Measurements from ENCODE around the gene TMEM130. TPM values are rescaled to one million over a fixed set of nuclear protein-coding genes. Genes with fewer than 3 reads are reported as not detected.

The TMEM130 gene
- total RNA-seq, 2 donors from 2014 or later: 0.36 to 83.6 TPM

- peak; percentile 42 for DNase-seq (ENCODE audit: low spot score)
- 39% methylated on average over 11 of the region's 11 CpGs for WGBS
- TF ChIP-seq POLR2AphosphoS5 (IDR thresholded peaks at IDR 0.05): no peak
- TF ChIP-seq CTCF (IDR thresholded peaks at IDR 0.05): peak; percentile 93 to 95 (median 94)
- no peaks in the 10 kb centered on the region for H3K4me1 ChIP-seq (replicated peaks)
- intact Hi-C loops (cut with DNase I): loop anchor here (2.0 kb wide), 1 partner anchor 409 kb away; no protein-coding TSS in a partner anchor
- H3K27ac ChIP-seq: no peak overlapping the region
- H3K9me3 ChIP-seq: no peaks in the 10 kb centered on the region
- no peaks in the 10 kb centered on the region for H3K27me3 ChIP-seq (replicated peaks; ENCODE audit: insufficient read depth)
- H3K36me3 ChIP-seq: no peaks in the 10 kb centered on the region
- H3K4me3 ChIP-seq: no peak overlapping the region
These were observed 28.4 kb downstream of the TMEM130 start for GRCh38 chr7:98841179-98841997.

DNA sequence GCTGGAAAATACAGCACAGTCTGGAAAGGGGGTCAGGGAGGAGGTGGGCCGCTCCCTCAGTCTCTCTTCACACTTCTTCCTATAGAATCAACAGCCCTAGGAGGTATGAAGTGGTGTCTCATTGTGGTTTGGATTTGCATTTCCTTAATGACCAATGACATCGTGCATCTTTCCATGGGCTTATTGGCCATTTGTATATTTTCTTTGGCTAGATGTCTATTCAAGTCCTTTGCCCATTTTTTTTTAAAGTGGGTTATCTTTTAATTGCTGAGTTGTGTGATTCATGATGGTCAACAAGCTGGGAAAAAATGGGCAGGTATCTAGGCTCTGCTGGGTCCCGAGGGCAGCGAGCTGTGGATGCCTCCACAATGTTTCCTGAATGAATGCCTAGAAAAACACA is 29.1 kb downstream of the TMEM130 start:
- TF ChIP-seq POLR2A (IDR thresholded peaks at IDR 0.05): no peak
- TF ChIP-seq CTCF (IDR thresholded peaks at IDR 0.05): no peak
- TF ChIP-seq POLR2AphosphoS5 (IDR thresholded peaks at IDR 0.05): no peak
- no peak for DNase-seq (ENCODE audit: low spot score)
- H3K9me3 ChIP-seq: no peaks in the 10 kb centered on the region
- H3K36me3 ChIP-seq: no peaks in the 10 kb centered on the region
- H3K4me1 ChIP-seq (replicated peaks): no peaks in the 10 kb centered on the region
- intact Hi-C loops (cut with DNase I): loop anchor here (2.0 kb wide), 1 partner anchor 408 kb away; no protein-coding TSS in a partner anchor
- H3K27ac ChIP-seq: no peak overlapping the region
- no peaks in the 10 kb centered on the region for H3K27me3 ChIP-seq (replicated peaks; ENCODE audit: insufficient read depth)
- WGBS: 71% methylated on average over 4 of the region's 4 CpGs
- H3K4me3 ChIP-seq: no peak overlapping the region

DNA sequence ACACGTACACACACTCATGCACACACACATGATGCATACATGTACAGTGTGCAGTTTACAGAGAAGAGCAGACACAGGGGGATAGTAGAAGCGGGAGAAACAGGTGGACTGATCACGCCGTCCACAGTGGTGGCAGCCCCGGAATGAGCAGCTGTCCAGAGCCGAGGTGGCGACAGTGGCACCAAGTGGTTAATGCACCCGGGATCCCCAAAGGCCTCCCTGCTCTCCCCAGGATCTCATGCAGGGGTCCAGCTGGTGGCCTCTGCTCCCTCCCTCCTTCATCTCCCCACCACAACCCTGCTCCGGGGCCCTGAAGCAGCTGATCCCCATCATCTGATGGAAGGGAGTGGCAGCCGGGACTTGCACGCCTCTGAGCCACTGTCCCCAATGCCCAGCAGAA is 29.7 kb downstream of the TMEM130 start:
- no peaks in the 10 kb centered on the region for H3K36me3 ChIP-seq
- no peaks in the 10 kb centered on the region for H3K4me1 ChIP-seq (replicated peaks)
- H3K4me3 ChIP-seq: no peak overlapping the region
- intact Hi-C loops (cut with DNase I): loop anchor here (2.0 kb wide), 1 partner anchor 407 kb away; no protein-coding TSS in a partner anchor
- no peak for TF ChIP-seq CTCF (IDR thresholded peaks at IDR 0.05)
- TF ChIP-seq POLR2A (IDR thresholded peaks at IDR 0.05): no peak
- no peak for TF ChIP-seq POLR2AphosphoS5 (IDR thresholded peaks at IDR 0.05)
- DNase-seq (ENCODE audit: low spot score): no peak
- no peaks in the 10 kb centered on the region for H3K27me3 ChIP-seq (replicated peaks; ENCODE audit: insufficient read depth)
- 78% methylated on average over 11 of the region's 11 CpGs for WGBS
- H3K9me3 ChIP-seq: no peaks in the 10 kb centered on the region
- H3K27ac ChIP-seq: no peak overlapping the region

DNA sequence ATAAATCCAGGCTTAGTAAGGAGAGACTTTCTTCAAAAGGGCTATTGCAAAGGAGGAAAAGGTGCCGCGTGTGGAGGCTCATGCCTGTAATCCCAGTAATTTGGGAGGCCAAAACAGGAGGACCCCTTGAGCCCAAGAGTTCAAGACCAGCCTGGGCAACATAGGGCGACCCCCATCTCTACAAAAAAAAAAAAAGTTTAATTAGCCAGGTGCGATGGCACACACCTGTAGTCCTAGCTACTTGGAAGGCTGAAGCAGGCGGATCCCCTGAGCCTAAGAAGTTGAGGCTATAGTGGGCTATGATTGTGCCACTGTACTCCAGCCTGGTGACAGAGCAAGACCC is 32.2 kb downstream of the TMEM130 start:
- intact Hi-C loops (cut with DNase I): no loop called here
- no peaks in the 10 kb centered on the region for H3K9me3 ChIP-seq
- DNase-seq (ENCODE audit: low spot score): no peak
- H3K27ac ChIP-seq: no peak overlapping the region
- 70% methylated on average over 5 of the region's 5 CpGs for WGBS
- H3K36me3 ChIP-seq: no peaks in the 10 kb centered on the region
- TF ChIP-seq POLR2A (IDR thresholded peaks at IDR 0.05) (no peak), POLR2AphosphoS5 (IDR thresholded peaks at IDR 0.05) (no peak), CTCF (IDR thresholded peaks at IDR 0.05) (no peak)
- H3K4me3 ChIP-seq: no peak overlapping the region
- H3K4me1 ChIP-seq (replicated peaks): no peaks in the 10 kb centered on the region
- no peaks in the 10 kb centered on the region for H3K27me3 ChIP-seq (replicated peaks; ENCODE audit: insufficient read depth)

All from prostate gland (tissue), 2 donors.